ENCODE data around the gene OR9A2.

Gene OR9A2

GRCh38 chr7:143016996-143017395 is 9.9 kb downstream of the OR9A2 start:
- ChIA-PET POLR2A (interaction anchor here (0.8 to 1.1 kb wide), 2 partner anchors 25 to 26 kb away, joined by 3 read pairs; no protein-coding TSS in a partner anchor), CTCF (interaction anchor here (1.5 to 26.4 kb wide), 4 partner anchors 8 to 363 kb away, joined by 5 to 885 read pairs (median 60); partner anchors contain the start of gene TAS2R40)
- H3K4me3 ChIP-seq (ENCODE audit: low read depth, low read length) = no peak overlapping the region
- DNase-seq (ENCODE audit: low read depth, low spot score) = no peak
- TF ChIP-seq, protein P1, sequence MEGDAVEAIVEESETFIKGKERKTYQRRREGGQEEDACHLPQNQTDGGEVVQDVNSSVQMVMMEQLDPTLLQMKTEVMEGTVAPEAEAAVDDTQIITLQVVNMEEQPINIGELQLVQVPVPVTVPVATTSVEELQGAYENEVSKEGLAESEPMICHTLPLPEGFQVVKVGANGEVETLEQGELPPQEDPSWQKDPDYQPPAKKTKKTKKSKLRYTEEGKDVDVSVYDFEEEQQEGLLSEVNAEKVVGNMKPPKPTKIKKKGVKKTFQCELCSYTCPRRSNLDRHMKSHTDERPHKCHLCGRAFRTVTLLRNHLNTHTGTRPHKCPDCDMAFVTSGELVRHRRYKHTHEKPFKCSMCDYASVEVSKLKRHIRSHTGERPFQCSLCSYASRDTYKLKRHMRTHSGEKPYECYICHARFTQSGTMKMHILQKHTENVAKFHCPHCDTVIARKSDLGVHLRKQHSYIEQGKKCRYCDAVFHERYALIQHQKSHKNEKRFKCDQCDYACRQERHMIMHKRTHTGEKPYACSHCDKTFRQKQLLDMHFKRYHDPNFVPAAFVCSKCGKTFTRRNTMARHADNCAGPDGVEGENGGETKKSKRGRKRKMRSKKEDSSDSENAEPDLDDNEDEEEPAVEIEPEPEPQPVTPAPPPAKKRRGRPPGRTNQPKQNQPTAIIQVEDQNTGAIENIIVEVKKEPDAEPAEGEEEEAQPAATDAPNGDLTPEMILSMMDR (IDR thresholded peaks at IDR 0.05; ENCODE audit: insufficient read depth, low read length, missing control alignments) = no peak

DNA sequence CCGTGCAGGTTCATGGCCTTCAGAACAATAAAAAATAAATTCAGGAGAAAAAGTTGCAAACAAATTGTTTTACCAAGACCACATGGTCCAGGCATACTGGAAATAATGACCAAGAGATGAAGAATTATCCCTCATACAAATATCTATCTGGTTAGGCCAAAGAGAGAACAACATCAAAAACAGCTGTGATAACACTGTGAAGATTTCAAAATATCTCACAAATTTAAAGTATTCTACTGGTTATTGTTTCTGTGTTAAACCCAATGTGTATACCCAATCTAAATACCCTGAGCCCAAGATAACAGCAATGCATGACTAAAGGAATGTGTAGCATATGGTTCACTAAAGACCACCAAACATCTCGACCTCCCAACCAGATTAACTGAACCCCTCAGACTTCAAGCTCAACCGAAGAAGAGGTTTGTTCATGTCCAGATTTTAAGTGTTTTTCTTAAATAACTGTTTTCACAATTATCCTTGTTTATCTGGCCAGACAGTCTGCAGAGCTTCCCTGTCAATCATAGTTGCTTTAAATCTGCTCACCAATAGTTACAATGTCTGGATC is 10.9 kb downstream of the OR9A2 start:
- no peak overlapping the region for H3K4me3 ChIP-seq (ENCODE audit: low read depth, low read length)
- DNase-seq (ENCODE audit: low read depth, low spot score) = no peak
- TF ChIP-seq, protein P1 (IDR thresholded peaks at IDR 0.05; ENCODE audit: insufficient read depth, low read length, missing control alignments) = no peak
- ChIA-PET POLR2A (interaction anchor here (0.7 to 0.9 kb wide), 2 partner anchors 9 kb away, joined by 3 to 5 read pairs; no protein-coding TSS in a partner anchor), CTCF (interaction anchor here (1.5 to 26.4 kb wide), 4 partner anchors 7 to 364 kb away, joined by 5 to 885 read pairs (median 60); partner anchors contain the start of gene TAS2R40)

- ChIA-PET CTCF (interaction anchor here (10.5 to 26.4 kb wide), 2 partner anchors 12 to 204 kb away, joined by 102 to 885 read pairs; partner anchors contain the start of gene TAS2R40), POLR2A (no interaction called here)
- TF ChIP-seq, protein P1 (IDR thresholded peaks at IDR 0.05; ENCODE audit: insufficient read depth, low read length, missing control alignments) = no peak
- no peak for DNase-seq (ENCODE audit: low read depth, low spot score)
- no peak overlapping the region for H3K4me3 ChIP-seq (ENCODE audit: low read depth, low read length)
Observed at GRCh38 chr7:143015084-143015483, 11.8 kb downstream of the OR9A2 start.

DNA sequence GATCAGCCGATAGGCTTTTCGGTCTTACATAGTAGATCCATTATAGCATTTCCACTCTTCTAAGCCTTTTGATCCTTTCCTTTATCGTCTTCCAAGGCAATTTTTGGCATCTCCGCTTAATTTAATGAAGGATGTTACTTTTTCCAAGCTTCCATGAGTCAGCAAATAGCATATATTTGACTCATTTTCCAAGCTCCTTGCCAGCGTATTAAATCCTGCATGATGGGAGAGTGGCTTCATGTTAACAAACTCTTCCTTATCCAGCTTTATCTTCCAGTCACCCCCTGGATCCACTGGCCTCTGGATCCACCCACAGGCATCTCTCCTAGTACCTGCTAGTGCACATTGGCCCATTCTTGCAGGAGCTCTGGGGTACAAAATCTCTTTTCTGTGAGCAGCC is 13.0 kb downstream of the OR9A2 start:
- peak; percentile 46 for DNase-seq (ENCODE audit: low read depth, low spot score)
- TF ChIP-seq, protein P1 (IDR thresholded peaks at IDR 0.05; ENCODE audit: insufficient read depth, low read length, missing control alignments) = no peak
- ChIA-PET POLR2A (interaction anchor here (0.7 to 1.3 kb wide), 4 partner anchors 11 to 62 kb away, joined by 3 to 7 read pairs (median 4); no protein-coding TSS in a partner anchor), CTCF (interaction anchor here (0.7 to 26.4 kb wide), 5 partner anchors 10 to 601 kb away, joined by 3 to 885 read pairs (median 3); partner anchors contain the start of gene TAS2R40)
- H3K4me3 ChIP-seq (ENCODE audit: low read depth, low read length) = no peak overlapping the region

DNA sequence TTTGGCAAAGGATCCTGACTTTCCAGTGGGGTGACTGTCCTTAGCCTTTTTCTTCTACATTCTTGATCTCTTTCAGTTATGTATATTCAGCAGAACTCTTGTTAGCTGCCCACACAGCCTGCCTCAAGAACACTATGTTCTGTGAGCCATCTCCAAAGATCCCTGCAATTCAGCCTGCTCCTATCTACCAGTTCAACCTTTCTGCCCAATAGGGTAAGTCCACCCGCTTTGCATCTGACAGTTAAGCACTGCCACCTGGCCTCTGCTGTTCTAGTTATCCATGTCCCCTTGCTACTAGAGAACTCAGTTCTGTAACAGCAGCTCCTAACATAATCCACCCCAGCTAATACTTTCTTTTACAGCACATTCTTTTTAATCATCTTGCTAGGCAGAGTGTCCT is 13.5 kb downstream of the OR9A2 start:
- no peak overlapping the region for H3K4me3 ChIP-seq (ENCODE audit: low read depth, low read length)
- ChIA-PET CTCF (interaction anchor here (0.7 to 26.4 kb wide), 5 partner anchors 10 to 601 kb away, joined by 3 to 885 read pairs (median 3); partner anchors contain the start of gene TAS2R40), POLR2A (interaction anchor here (0.7 to 1.3 kb wide), 2 partner anchors 12 to 41 kb away, joined by 3 to 7 read pairs; no protein-coding TSS in a partner anchor)
- TF ChIP-seq, protein P1 (IDR thresholded peaks at IDR 0.05; ENCODE audit: insufficient read depth, low read length, missing control alignments) = no peak
- no peak for DNase-seq (ENCODE audit: low read depth, low spot score)

DNA sequence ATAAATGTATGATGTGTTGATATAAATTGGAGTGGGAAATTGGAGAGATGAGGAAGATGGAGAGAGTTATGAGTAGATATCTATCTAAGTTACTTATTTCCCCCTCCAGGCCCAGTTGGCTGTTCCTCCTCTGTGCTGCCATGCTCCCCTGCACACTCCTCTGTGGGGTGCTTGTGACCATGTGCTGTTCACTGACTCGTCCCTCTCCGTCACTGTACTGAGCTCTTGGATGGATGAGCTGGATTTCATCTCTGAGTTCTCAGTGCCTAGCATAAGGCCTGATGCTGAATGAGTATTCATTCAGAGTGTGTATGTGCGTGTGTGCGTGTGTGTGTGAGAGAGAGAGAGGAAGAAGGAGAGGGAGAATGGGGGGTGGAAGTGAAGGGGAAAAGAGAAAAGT is 14.5 kb downstream of the OR9A2 start:
- POLR2A ChIA-PET = no interaction called here

More for the DNA sequence above, 14.5 kb downstream of the OR9A2 start:
- TF ChIP-seq, protein P1 (IDR thresholded peaks at IDR 0.05; ENCODE audit: insufficient read depth, low read length, missing control alignments) = no peak
- no peak for DNase-seq (ENCODE audit: low read depth, low spot score)
- CTCF ChIA-PET = interaction anchor here (0.6 to 26.4 kb wide), 5 partner anchors 9 to 274 kb away, joined by 3 to 885 read pairs (median 3); partner anchors contain the start of gene TAS2R40
- H3K4me3 ChIP-seq (ENCODE audit: low read depth, low read length) = no peak overlapping the region
